A673 (cell line): ENCODE measurements around the gene WNT4.

Experiments
- EZH2 ChIP-seq: fragments of 200-600 bp; sonication (generic); IDR thresholded peaks from 2 replicates; pipeline ENCODE4 v1.6.1; 2017; ENCODE audit warnings: borderline replicate concordance, low read depth, mild to moderate bottlenecking, mixed read lengths, antibody characterized with exemption, low read length; ENCODE audit not compliant: poor library complexity, severe bottlenecking
- TF ChIP-seq, protein P1 (sequence below): fragments of 300-800, 200-600 bp; sonication (generic); conservative IDR thresholded peaks from 2 replicates; pipeline ENCODE4 v1.5.1; 2017; ENCODE audit warnings: low read depth, mild to moderate bottlenecking, antibody characterized with exemption, low read length, moderate library complexity, mixed read lengths

GRCh38 chr1:22177354-22178003, 34.6 kb upstream of the WNT4 start:
- TF ChIP-seq, protein P1, sequence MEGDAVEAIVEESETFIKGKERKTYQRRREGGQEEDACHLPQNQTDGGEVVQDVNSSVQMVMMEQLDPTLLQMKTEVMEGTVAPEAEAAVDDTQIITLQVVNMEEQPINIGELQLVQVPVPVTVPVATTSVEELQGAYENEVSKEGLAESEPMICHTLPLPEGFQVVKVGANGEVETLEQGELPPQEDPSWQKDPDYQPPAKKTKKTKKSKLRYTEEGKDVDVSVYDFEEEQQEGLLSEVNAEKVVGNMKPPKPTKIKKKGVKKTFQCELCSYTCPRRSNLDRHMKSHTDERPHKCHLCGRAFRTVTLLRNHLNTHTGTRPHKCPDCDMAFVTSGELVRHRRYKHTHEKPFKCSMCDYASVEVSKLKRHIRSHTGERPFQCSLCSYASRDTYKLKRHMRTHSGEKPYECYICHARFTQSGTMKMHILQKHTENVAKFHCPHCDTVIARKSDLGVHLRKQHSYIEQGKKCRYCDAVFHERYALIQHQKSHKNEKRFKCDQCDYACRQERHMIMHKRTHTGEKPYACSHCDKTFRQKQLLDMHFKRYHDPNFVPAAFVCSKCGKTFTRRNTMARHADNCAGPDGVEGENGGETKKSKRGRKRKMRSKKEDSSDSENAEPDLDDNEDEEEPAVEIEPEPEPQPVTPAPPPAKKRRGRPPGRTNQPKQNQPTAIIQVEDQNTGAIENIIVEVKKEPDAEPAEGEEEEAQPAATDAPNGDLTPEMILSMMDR, result no peak
- no peak for TF ChIP-seq EZH2
